ENCODE results near the gene SLC24A4.

The SLC24A4 gene

DNA sequence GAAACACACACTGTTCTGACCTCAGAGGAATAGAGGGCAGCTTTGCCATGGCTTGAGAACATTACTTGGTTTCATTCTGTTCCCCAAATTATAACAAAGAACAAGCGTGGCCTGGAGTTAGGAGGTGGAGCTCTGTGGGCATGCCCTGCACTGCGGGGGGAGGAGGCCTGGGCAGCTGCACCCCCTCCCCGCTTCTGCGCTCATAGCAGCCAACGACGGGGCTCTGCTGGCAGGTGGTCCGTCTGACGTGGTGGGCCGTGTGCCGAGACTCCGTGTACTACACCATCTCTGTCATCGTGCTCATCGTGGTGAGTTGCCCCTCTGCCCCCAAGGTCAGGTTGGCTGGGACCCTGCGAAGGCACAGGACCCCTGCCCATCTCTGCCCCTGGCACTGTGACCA, 120.2 kb downstream of the SLC24A4 start:
- H3K9me2 ChIP-seq (replicated peaks; ENCODE audit: insufficient read depth, low read length): no peaks in the 10 kb centered on the region
- H4K20me1 ChIP-seq (ENCODE audit: low read depth, low read length): no peaks in the 10 kb centered on the region
- no peak overlapping the region for H2AFZ ChIP-seq (ENCODE audit: low read depth, low read length, severe bottlenecking)
- H3K9ac ChIP-seq (ENCODE audit: low read length): no peak overlapping the region
- H3K27ac ChIP-seq (ENCODE audit: low read depth, low read length): no peak overlapping the region
- TF ChIP-seq, protein P1, sequence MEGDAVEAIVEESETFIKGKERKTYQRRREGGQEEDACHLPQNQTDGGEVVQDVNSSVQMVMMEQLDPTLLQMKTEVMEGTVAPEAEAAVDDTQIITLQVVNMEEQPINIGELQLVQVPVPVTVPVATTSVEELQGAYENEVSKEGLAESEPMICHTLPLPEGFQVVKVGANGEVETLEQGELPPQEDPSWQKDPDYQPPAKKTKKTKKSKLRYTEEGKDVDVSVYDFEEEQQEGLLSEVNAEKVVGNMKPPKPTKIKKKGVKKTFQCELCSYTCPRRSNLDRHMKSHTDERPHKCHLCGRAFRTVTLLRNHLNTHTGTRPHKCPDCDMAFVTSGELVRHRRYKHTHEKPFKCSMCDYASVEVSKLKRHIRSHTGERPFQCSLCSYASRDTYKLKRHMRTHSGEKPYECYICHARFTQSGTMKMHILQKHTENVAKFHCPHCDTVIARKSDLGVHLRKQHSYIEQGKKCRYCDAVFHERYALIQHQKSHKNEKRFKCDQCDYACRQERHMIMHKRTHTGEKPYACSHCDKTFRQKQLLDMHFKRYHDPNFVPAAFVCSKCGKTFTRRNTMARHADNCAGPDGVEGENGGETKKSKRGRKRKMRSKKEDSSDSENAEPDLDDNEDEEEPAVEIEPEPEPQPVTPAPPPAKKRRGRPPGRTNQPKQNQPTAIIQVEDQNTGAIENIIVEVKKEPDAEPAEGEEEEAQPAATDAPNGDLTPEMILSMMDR (IDR thresholded peaks at IDR 0.05; ENCODE audit: insufficient read depth, low read length, poor library complexity, severe bottlenecking): no peak
- no peak for TF ChIP-seq EZH2phosphoT487 (conservative IDR thresholded peaks at IDR 0.05; ENCODE audit: low read length)
- H3K79me2 ChIP-seq (ENCODE audit: insufficient read depth, low read length): no peaks in the 10 kb centered on the region
- H3K9me3 ChIP-seq (ENCODE audit: insufficient read depth, low read length): peaks cover 3% of the 10 kb centered on the region; the same call in 1 of the 2 replicates
- H3K36me3 ChIP-seq (ENCODE audit: low read length): no peaks in the 10 kb centered on the region
- no peaks in the 10 kb centered on the region for H3F3A ChIP-seq (ENCODE audit: insufficient read depth)
- H3K4me2 ChIP-seq (ENCODE audit: low read depth, low read length, poor library complexity, severe bottlenecking): no peak overlapping the region
- no peaks in the 10 kb centered on the region for H3K27me3 ChIP-seq (ENCODE audit: low read length)
- H3K4me3 ChIP-seq (ENCODE audit: insufficient read depth, low read length, poor library complexity, severe bottlenecking): no peak overlapping the region

DNA sequence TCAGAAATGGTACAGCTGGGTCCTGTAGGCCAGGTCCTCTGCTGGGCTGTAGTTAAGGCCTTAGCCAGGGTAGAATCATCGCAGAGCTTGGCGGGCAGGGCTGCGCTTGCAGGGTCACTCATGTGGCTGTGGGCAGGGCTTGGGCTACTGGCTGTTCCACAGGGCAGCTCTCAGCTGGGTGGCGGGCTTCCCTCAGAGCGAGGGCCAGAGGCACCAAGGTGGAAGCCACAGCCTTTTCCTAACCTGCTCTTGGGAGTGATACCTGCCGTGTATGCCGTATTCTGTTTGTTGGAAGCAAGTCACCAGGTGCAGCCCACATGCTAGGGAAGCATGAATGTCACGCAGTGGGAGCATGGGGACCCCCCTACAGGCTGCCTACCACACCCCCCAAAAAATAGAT, 120.8 kb downstream of the SLC24A4 start:
- Histone ChIP-seq H3K9ac (ENCODE audit: low read length) (no peak overlapping the region), H3K4me2 (ENCODE audit: low read depth, low read length, poor library complexity, severe bottlenecking) (no peak overlapping the region), H3K27ac (ENCODE audit: low read depth, low read length) (no peak overlapping the region), H3K79me2 (ENCODE audit: insufficient read depth, low read length) (no peaks in the 10 kb centered on the region), H3K27me3 (ENCODE audit: low read length) (no peaks in the 10 kb centered on the region), H2AFZ (ENCODE audit: low read depth, low read length, severe bottlenecking) (no peak overlapping the region), H3K4me3 (ENCODE audit: insufficient read depth, low read length, poor library complexity, severe bottlenecking) (no peak overlapping the region), H3F3A (ENCODE audit: insufficient read depth) (no peaks in the 10 kb centered on the region), H3K9me3 (ENCODE audit: insufficient read depth, low read length) (peaks cover 3% of the 10 kb centered on the region; the same call in 1 of the 2 replicates), H3K36me3 (ENCODE audit: low read length) (no peaks in the 10 kb centered on the region), H3K9me2 (replicated peaks; ENCODE audit: insufficient read depth, low read length) (no peaks in the 10 kb centered on the region), H4K20me1 (ENCODE audit: low read depth, low read length) (no peaks in the 10 kb centered on the region)
- no peak for TF ChIP-seq EZH2phosphoT487 (conservative IDR thresholded peaks at IDR 0.05; ENCODE audit: low read length)
- TF ChIP-seq, protein P1 (IDR thresholded peaks at IDR 0.05; ENCODE audit: insufficient read depth, low read length, poor library complexity, severe bottlenecking): no peak

DNA sequence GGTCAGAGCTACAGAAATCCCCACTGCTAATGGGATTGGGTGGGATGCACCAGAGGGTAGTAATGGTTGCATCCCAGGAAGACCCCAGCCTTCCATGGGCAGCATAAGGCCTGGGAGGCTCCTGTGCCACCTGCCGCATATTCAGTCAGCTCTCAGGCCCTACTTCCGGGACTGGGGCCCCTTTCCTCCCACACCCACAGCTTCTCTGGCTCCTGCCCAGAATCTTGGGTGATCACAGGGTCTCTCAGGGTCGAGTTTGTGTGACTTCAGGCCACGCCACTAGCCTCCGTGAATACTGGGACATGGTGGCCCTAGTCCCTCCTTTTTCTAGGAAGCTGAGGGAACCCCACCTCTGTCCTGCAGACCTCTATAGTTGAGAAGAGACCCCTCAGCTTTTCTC, 123.8 kb downstream of the SLC24A4 start:
- no peak overlapping the region for H2AFZ ChIP-seq (ENCODE audit: low read depth, low read length, severe bottlenecking)
- no peak overlapping the region for H3K9ac ChIP-seq (ENCODE audit: low read length)
- H3K27me3 ChIP-seq (ENCODE audit: low read length): no peaks in the 10 kb centered on the region
- H3K9me2 ChIP-seq (replicated peaks; ENCODE audit: insufficient read depth, low read length): no peaks in the 10 kb centered on the region
- TF ChIP-seq, protein P1 (IDR thresholded peaks at IDR 0.05; ENCODE audit: insufficient read depth, low read length, poor library complexity, severe bottlenecking): no peak
- TF ChIP-seq EZH2phosphoT487 (conservative IDR thresholded peaks at IDR 0.05; ENCODE audit: low read length): no peak
- H3K27ac ChIP-seq (ENCODE audit: low read depth, low read length): no peak overlapping the region
- H3K4me2 ChIP-seq (ENCODE audit: low read depth, low read length, poor library complexity, severe bottlenecking): no peak overlapping the region
- no peaks in the 10 kb centered on the region for H4K20me1 ChIP-seq (ENCODE audit: low read depth, low read length)
- H3K79me2 ChIP-seq (ENCODE audit: insufficient read depth, low read length): no peaks in the 10 kb centered on the region
- no peak overlapping the region for H3K4me3 ChIP-seq (ENCODE audit: insufficient read depth, low read length, poor library complexity, severe bottlenecking)
- no peaks in the 10 kb centered on the region for H3K36me3 ChIP-seq (ENCODE audit: low read length)
- H3K9me3 ChIP-seq (ENCODE audit: insufficient read depth, low read length): peaks cover 3% of the 10 kb centered on the region; the same call in 1 of the 2 replicates
- no peaks in the 10 kb centered on the region for H3F3A ChIP-seq (ENCODE audit: insufficient read depth)
